ENCODE results near the gene TMEM37. TPM values are rescaled to one million over a fixed set of nuclear protein-coding genes. Genes with fewer than 3 reads are reported as not detected.

The TMEM37 gene
- total and polyA plus RNA-seq, 2 of the 13 experiments (the other 11 are each of a cell fraction or from before 2014, with no cell fraction given) = 37.7 to 115 TPM

DNA sequence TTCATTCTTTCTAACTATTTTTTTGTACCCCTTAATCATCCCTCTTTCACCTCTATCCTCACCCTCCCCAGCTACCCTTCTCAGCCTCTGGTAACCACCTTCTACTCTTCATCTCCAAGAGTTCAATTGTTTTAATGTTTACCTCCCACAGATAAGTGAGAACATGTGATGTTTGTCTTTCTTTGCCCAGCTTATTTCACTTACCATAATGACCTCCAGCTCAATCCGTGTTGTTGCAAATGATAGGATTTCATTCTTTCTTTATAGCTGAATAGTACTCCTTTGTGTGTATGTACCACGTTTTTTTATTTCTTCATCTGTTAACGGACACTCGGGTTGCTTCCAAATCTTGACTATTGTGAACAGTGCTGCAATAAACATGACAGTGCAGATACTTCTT is 22.1 kb upstream of the TMEM37 start (continued):
- TF ChIP-seq SOX6 (IDR thresholded peaks at IDR 0.05) (no peak), SOX6 (CRISPR knock-in tag; IDR thresholded peaks at IDR 0.05) (0 out of 2 replicates have a peak, but pooled peaks have one; percentile 9), HMGA1 (CRISPR knock-in tag; conservative IDR thresholded peaks at IDR 0.05) (no peak), KLF13 (CRISPR knock-in tag; IDR thresholded peaks at IDR 0.05) (no peak), FOXA1 (IDR thresholded peaks at IDR 0.05) (no peak), FOXA1 (CRISPR knock-in tag; IDR thresholded peaks at IDR 0.05) (peak; percentile 26; the same call in 1 of the 2 replicates), HMG20A (CRISPR knock-in tag; IDR thresholded peaks at IDR 0.05; ENCODE audit: borderline replicate concordance) (peak; percentile 59; the same call in 1 of the 2 replicates)
- TF ChIP-seq, protein P1, sequence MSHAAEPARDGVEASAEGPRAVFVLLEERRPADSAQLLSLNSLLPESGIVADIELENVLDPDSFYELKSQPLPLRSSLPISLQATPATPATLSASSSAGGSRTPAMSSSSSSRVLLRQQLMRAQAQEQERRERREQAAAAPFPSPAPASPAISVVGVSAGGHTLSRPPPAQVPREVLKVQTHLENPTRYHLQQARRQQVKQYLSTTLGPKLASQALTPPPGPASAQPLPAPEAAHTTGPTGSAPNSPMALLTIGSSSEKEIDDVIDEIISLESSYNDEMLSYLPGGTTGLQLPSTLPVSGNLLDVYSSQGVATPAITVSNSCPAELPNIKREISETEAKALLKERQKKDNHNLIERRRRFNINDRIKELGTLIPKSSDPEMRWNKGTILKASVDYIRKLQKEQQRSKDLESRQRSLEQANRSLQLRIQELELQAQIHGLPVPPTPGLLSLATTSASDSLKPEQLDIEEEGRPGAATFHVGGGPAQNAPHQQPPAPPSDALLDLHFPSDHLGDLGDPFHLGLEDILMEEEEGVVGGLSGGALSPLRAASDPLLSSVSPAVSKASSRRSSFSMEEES (CRISPR knock-in tag; IDR thresholded peaks at IDR 0.05) = peak; percentile 48; the same call in 1 of the 2 replicates

- Histone ChIP-seq H2AFZ (ENCODE audit: low read length) (no peak overlapping the region), H3K4me3 (replicated peaks in 1 of 3; ENCODE audit: insufficient read depth in 1 of 3, low read depth in 2 of 3, low read length in 3 of 3) (no peak overlapping the region), H4K20me1 (ENCODE audit: insufficient read depth, low read length) (no peaks in the 10 kb centered on the region), H3K79me2 (ENCODE audit: insufficient read depth, low read length) (no peaks in the 10 kb centered on the region), H3K36me3 (replicated peaks in 1 of 2; ENCODE audit: control insufficient read depth in 1 of 2, insufficient read depth in 2 of 2, low read length in 2 of 2) (no peaks in the 10 kb centered on the region), H3K4me1 (ENCODE audit: insufficient read depth, low read length) (peaks cover 40% of the 10 kb centered on the region), H3K9ac (ENCODE audit: insufficient read depth, low read depth, low read length) (no peak overlapping the region), H3K9me3 (ENCODE audit: low read length) (no peaks in the 10 kb centered on the region), H3K27me3 (ENCODE audit: control insufficient read depth in 1 of 2, insufficient read depth in 2 of 2, low read length in 2 of 2) (no peaks in the 10 kb centered on the region), H3K27ac (ENCODE audit: extremely low read length, insufficient read depth, low read length) (no peak overlapping the region), H3K4me2 (ENCODE audit: low read depth, low read length) (no peak overlapping the region)
- POLR2A ChIA-PET = no interaction called here
- in situ Hi-C loops (cut with HindIII; ENCODE audit: extremely low pct_ligation_motif_present, low pct_unique_long_range_greater_than_20kb) (no loop called here), intact Hi-C loops (cut with micrococcal nuclease; ENCODE audit: unreplicated experiment) (no loop called here)
- FAIRE-seq (no peak), ATAC-seq (no peak), DNase-seq (ENCODE audit: low spot score) (no peak)
- TF ChIP-seq ZBTB26 (CRISPR knock-in tag; IDR thresholded peaks at IDR 0.05; ENCODE audit: borderline replicate concordance) = no peak
- no peak for TF ChIP-seq NPAS2 (CRISPR knock-in tag; IDR thresholded peaks at IDR 0.05; ENCODE audit: borderline replicate concordance)
- BruUV-seq (replicated peaks) = no TSS peak
- WGBS (ENCODE audit: low lambda C conversion rate) = 68% methylated on average over 3 of the region's 3 CpGs
- CTCF ChIA-PET (ENCODE audit: low intra/inter-chr PET ratio, low total read pairs) = no interaction called here
These were observed 16.8 kb upstream of the TMEM37 start for GRCh38 chr2:119414894-119415293.

Data from HepG2 (cell line).